Urinary bladder (tissue), 4 donors: Measurements from ENCODE around the gene PSMA5. TPM values are rescaled to one million over a fixed set of nuclear protein-coding genes. Genes with fewer than 3 reads are reported as not detected.

Experiments
- DNase-seq: peaks from one replicate; pipeline ENCODE4 v3.0.0-alpha.2; 2015; ENCODE audit errors: extremely low spot score
- H3K27ac ChIP-seq: one replicate; pipeline ENCODE4 v1.5.1; 2013; ENCODE audit warnings: low read depth, mild to moderate bottlenecking, moderate library complexity
- H3K36me3 ChIP-seq: one replicate; pipeline ENCODE4 v1.6.1; 2013; ENCODE audit warnings: mild to moderate bottlenecking, moderate library complexity; ENCODE audit not compliant: insufficient read depth
- H3K4me1 ChIP-seq: one replicate; pipeline ENCODE4 v1.6.1; 2013; ENCODE audit warnings: mild to moderate bottlenecking, moderate library complexity; ENCODE audit not compliant: insufficient read depth
- H3K4me3 ChIP-seq: one replicate; pipeline ENCODE4 v1.5.1; 2013; ENCODE audit warnings: low read depth, low read length
- WGBS: extraction: QIAGEN DNeasy Blood & Tissue Kit; methylation state at CpG from one replicate; pipeline ENCODE4 v1.1.7; 2013; 5-methylcytosine and 5-hydroxymethylcytosine counted together
- polyA plus RNA-seq: library from polyadenylated mRNA; stranded (reverse); fragments of 200-250 nt; gene quantifications from one replicate; pipeline ENCODE4 v1.2.3, GENCODE V29; 2013
- total RNA-seq: library from RNA; depleted of rRNA; stranded (reverse); fragments of >200 nt; gene quantifications from one replicate; pipeline ENCODE4 v1.2.3, GENCODE V29; 2014
- donor health status: healthy with polysubstance abuse.
- donor health status: healthy.

Gene PSMA5
- total and polyA plus RNA-seq, 2 donors, result 35.5 to 53.5 TPM

- Histone ChIP-seq H3K36me3 (no peaks in the 10 kb centered on the region), H3K4me3 (no peak overlapping the region), H3K4me1 (no peaks in the 10 kb centered on the region), H3K27ac (no peak overlapping the region)
- WGBS, result 40% methylated on average over 1 of the region's 1 CpG
- DNase-seq, result peak; percentile 33
Measured at GRCh38 chr1:109357616-109358015, 68.6 kb downstream of the PSMA5 start.

- no peaks in the 10 kb centered on the region for H3K4me1 ChIP-seq
- 88% methylated on average over 1 of the region's 1 CpG for WGBS
- no peak overlapping the region for H3K27ac ChIP-seq
- no peak for DNase-seq
- H3K36me3 ChIP-seq, result no peaks in the 10 kb centered on the region
- H3K4me3 ChIP-seq, result no peak overlapping the region
Measured at GRCh38 chr1:109356915-109357314, 69.3 kb downstream of the PSMA5 start.

GRCh38 chr1:109356505-109356904, 69.7 kb downstream of the PSMA5 start:
- DNase-seq, result no peak
- no peaks in the 10 kb centered on the region for H3K36me3 ChIP-seq
- H3K4me1 ChIP-seq, result no peaks in the 10 kb centered on the region
- no peak overlapping the region for H3K4me3 ChIP-seq
- no peak overlapping the region for H3K27ac ChIP-seq
- 24% methylated on average over 1 of the region's 1 CpG for WGBS

GRCh38 chr1:109354929-109355328, 71.3 kb downstream of the PSMA5 start:
- no peaks in the 10 kb centered on the region for H3K4me1 ChIP-seq
- H3K4me3 ChIP-seq, result no peak overlapping the region
- no peak overlapping the region for H3K27ac ChIP-seq
- 97% methylated on average over 3 of the region's 3 CpGs for WGBS
- no peak for DNase-seq
- no peaks in the 10 kb centered on the region for H3K36me3 ChIP-seq

GRCh38 chr1:109351457-109351856, 74.8 kb downstream of the PSMA5 start:
- no peaks in the 10 kb centered on the region for H3K4me1 ChIP-seq
- no peak overlapping the region for H3K4me3 ChIP-seq
- no peak for DNase-seq
- H3K36me3 ChIP-seq, result no peaks in the 10 kb centered on the region
- WGBS, result 90% methylated on average over 5 of the region's 5 CpGs
- no peak overlapping the region for H3K27ac ChIP-seq

- 81% methylated on average over 1 of the region's 1 CpG for WGBS
- H3K4me1 ChIP-seq, result no peaks in the 10 kb centered on the region
- no peak for DNase-seq
- no peak overlapping the region for H3K27ac ChIP-seq
- no peak overlapping the region for H3K4me3 ChIP-seq
- H3K36me3 ChIP-seq, result no peaks in the 10 kb centered on the region
Measured at GRCh38 chr1:109350655-109351054, 75.6 kb downstream of the PSMA5 start.

- H3K27ac ChIP-seq, result no peak overlapping the region
- WGBS, result 93% methylated on average over 4 of the region's 4 CpGs
- H3K4me3 ChIP-seq, result no peak overlapping the region
- no peak for DNase-seq
- H3K4me1 ChIP-seq, result no peaks in the 10 kb centered on the region
- H3K36me3 ChIP-seq, result no peaks in the 10 kb centered on the region
Measured at GRCh38 chr1:109350182-109350581, 76.1 kb downstream of the PSMA5 start.

Other genes with a start within 250 kb of the PSMA5 start
- gene SARS1, start 212.5 kb downstream of the PSMA5 start, total RNA-seq, result 75.3 TPM
- 136 TPM for gene SARS1, start 212.5 kb downstream of the PSMA5 start, polyA plus RNA-seq
- 3.6 TPM for gene CELSR2, start 176.9 kb downstream of the PSMA5 start, total RNA-seq
- gene CELSR2, start 176.9 kb downstream of the PSMA5 start, polyA plus RNA-seq, result 4.9 TPM
- 5.3 TPM for gene PSRC1, start 143.3 kb downstream of the PSMA5 start, total RNA-seq
- 6.5 TPM for gene PSRC1, start 143.3 kb downstream of the PSMA5 start, polyA plus RNA-seq
- gene MYBPHL, start 119.4 kb downstream of the PSMA5 start, total RNA-seq, result not detected
- gene MYBPHL, start 119.4 kb downstream of the PSMA5 start, polyA plus RNA-seq, result 0.22 TPM
- 26.5 TPM for gene SORT1, start 28.5 kb downstream of the PSMA5 start, total RNA-seq
- gene SORT1, start 28.5 kb downstream of the PSMA5 start, polyA plus RNA-seq, result 30.6 TPM
- 2.4 TPM for gene SYPL2, start 40.1 kb upstream of the PSMA5 start, total RNA-seq
- gene SYPL2, start 40.1 kb upstream of the PSMA5 start, polyA plus RNA-seq, result 4.5 TPM
- 2.0 TPM for gene ATXN7L2, start 57.5 kb upstream of the PSMA5 start, total RNA-seq
- gene ATXN7L2, start 57.5 kb upstream of the PSMA5 start, polyA plus RNA-seq, result 4.0 TPM
- gene CYB561D1, start 67.6 kb upstream of the PSMA5 start, total RNA-seq, result 4.0 TPM
- 9.4 TPM for gene CYB561D1, start 67.6 kb upstream of the PSMA5 start, polyA plus RNA-seq
- 2.9 TPM for gene AMIGO1, start 83.3 kb upstream of the PSMA5 start, total RNA-seq
- 6.4 TPM for gene AMIGO1, start 83.3 kb upstream of the PSMA5 start, polyA plus RNA-seq
- 0.11 TPM for gene GPR61, start 113.4 kb upstream of the PSMA5 start, total RNA-seq
- not detected for gene GPR61, start 113.4 kb upstream of the PSMA5 start, polyA plus RNA-seq
- gene GNAI3, start 122.2 kb upstream of the PSMA5 start, total RNA-seq, result 17.4 TPM
- gene GNAI3, start 122.2 kb upstream of the PSMA5 start, polyA plus RNA-seq, result 5.1 TPM
- gene GNAT2, start 193.2 kb upstream of the PSMA5 start, total RNA-seq, result not detected
- gene GNAT2, start 193.2 kb upstream of the PSMA5 start, polyA plus RNA-seq, result not detected
- 36.1 TPM for gene AMPD2, start 193.4 kb upstream of the PSMA5 start, total RNA-seq
- gene AMPD2, start 193.4 kb upstream of the PSMA5 start, polyA plus RNA-seq, result 29.2 TPM
- gene GSTM4, start 229.7 kb upstream of the PSMA5 start, total RNA-seq, result 12.4 TPM
- 58.2 TPM for gene GSTM4, start 229.7 kb upstream of the PSMA5 start, polyA plus RNA-seq
- gene GSTM2, start 241.6 kb upstream of the PSMA5 start, total RNA-seq, result 78.0 TPM
- gene GSTM2, start 241.6 kb upstream of the PSMA5 start, polyA plus RNA-seq, result 77.9 TPM